NCI-H526 (cell line): Measurements from ENCODE around the gene AP1AR.
A peak's percentile ranks its signal among the peaks of the same experiment; 100 is the strongest.
"Not testable (repeated sequence)": the region's sequence is repeated elsewhere in the genome, so short reads cannot be mapped to it uniquely, and the experiment has no call there.

Source experiments
- DNase-seq, 2 experiments: peaks; one replicate each; lab custom pipeline; 2025; lab: John Stamatoyannopoulos, UW

Gene AP1AR

DNA sequence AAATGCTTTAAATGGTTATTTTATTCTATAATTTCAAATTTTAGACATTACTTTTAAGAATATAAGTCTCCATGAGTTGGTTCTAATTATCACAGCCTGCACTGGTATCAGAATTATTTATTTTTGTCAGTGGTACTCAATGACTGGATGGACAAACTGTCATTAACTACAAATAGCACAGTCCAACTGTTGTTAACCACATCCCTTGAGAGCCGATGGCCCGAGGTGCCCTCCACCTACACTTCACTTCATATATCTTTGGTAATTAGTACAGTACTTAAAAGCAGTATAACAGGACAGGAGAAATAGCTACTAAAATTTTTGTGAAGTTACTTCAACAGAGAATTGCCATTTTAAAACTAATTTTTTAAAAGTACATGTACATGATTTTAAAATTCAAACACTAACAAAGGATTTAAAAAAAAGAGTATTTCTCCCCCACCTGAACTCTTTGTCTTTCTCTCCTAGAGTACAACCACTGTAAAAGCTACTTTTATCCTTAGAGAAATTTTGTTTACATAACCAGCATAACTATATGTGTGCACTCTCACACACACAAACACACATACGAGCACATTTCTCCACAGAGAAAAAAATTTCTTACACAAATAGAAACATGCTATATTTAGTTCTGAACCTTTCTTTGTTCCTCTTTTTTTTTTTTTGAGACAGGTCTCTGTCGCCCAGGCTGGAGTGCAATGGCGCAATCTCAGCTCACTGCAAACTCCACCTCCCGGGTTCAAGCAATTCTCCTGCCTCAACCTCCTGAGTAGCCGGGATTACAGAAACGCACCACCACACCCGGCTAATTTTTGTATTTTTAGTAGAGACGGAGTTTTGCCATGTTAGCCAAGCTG, 47.7 kb downstream of the AP1AR start:
- no peak for DNase-seq

DNA sequence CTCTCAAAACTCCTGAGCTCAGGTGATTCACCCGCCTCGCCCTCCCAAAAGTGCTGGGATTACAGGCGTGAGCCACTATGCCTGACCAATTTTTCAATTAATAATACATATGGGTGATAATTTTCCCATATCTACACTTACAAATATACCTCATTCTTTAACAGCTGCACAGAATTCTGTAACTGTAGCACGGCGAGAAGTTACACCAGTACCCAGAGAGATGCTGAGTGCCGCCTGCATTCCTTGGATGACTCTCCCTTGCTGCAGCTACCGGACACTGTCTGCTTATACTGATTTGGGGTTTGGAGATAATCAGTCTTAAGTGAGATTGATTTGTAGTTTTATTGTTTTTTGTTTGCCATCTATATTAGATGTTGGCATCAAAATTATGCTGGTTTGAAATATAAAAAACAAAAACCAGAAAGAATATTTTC, 48.3 kb downstream of the AP1AR start:
- no peak for DNase-seq

DNA sequence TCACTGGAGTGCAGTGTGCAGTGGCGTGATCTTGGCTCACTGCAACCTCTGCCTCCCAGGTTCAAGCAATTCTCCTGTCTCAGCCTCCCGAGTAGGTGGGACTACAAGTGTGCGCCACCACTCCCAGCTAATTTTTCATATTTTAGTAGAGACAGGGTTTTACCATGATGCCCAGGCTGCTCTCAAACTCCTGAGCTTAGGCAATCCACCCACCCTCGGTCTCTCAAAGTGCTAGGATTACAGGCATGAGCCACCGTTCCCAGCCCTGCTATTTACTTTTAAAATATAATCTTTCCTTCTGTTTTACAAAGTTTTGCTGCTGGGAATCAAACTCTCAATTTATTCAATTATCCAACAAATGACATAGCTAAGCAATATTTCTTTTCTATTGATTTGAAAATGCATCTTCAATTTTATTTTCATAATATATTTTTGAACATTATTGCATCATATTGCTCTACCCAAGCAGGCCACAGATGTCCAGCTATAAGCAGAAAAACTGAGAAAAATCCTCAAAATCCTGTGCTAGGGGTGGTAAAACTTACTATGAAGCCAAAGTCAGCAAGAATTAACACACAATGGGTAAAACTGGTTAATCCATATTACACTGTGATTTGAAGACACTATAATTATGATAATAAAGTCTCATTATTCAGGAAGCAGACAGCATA, 48.9 kb downstream of the AP1AR start:
- DNase-seq, result no peak

DNA sequence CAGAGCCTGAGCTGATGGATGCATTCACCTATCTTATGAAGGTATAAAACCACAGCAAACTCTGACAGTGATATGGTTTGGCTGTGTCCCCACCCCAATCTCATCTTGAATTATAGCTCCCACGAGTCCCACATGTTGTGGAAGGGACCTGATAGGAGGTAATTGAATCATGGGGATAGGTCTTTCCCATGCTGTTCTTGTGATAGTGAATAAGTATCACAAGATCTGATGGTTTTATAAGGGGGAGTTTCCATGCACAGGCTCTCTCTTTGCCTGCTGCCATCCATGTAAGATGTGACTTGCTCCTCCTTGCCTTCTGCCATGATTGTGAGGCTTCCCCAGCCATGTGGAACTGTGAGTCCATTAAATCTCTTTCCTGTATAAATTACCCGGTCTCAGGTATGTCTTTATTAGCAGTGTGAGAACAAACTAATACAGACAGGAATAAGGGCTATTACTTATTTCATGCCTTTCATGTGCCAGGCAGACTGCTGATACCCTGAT, 50.4 kb downstream of the AP1AR start:
- DNase-seq, result not testable (repeated sequence)

DNA sequence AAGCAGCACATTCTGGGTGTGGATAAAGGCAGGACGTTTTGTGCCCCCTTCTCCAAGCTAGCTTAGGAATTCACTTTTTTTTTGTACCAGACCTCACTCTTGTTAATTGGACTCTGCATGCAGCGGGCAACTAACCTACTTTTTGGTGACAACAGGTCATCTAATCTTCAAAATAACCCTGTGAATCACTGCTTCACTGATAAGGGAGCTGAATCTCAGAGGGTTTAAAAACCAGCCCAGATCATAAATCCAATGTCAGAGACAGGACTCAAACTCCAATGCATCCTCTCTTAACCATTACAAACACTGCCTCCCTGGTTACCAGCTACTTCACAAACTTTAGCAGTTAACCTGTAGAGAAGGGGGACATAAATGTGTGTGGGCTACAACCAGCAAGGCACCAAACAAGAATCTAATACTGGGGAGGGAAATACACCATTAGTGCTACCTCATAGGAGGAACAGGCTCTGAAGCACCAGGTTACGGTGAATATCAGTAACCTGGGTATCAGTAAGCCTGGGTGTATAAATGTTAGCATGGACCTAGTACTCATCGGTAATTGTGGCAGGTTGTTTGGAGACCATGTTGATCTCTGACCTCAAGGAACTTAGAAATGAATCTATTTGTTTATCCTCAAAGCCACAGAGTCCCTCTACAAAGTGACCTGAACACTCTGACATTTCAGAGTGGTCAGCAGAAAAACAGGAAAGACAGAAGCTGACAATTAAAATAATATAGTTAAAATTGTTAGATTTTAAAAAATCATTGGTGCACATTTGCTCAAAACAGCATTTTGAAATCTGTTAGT, 51.5 kb downstream of the AP1AR start:
- DNase-seq, result no peak

DNA sequence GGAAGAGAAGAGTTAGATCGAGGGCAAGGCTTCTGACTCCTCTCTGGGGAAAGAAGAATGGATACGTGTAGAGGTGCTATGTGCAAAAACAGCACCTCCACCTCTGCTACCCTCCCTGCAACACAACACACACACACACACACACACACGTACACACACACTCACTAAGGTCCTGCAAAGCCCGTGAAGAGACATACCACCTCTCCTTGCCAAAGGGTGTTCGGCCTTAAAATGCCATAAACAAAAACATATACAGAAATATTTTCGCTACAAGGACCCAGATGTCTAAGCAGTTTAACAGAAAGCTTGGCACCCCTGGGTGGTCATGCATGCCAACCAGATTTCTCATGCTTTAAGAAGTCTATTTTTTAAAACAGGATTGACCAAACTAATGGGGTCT, 52.6 kb downstream of the AP1AR start:
- DNase-seq, result peak in 1 of 2 experiments; percentile 33

GRCh38 chr4:112284662-112285411, 53.2 kb downstream of the AP1AR start:
- DNase-seq, result peak in 1 of 2 experiments; percentile 31

- no peak for DNase-seq
These were observed 55.8 kb downstream of the AP1AR start for GRCh38 chr4:112287258-112287989.

DNA sequence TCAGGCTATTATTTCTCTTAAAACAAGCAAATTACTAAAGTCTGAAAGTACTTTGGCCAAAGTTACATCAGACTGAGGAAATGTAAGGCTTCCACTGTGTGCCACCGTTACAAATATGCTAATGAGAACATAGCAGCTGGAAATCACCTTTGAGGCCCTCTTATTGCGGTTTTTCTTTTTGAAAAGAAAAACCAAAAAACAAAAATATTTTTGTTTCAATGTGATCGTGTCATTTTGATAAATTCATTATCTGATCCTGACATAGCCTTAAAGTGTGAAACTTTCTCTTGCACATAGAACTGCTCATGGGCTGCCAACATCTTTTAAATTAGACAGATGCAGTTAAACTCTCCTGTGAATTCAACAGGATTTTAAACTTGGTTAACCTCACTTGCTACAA, 56.9 kb downstream of the AP1AR start:
- no peak for DNase-seq

DNA sequence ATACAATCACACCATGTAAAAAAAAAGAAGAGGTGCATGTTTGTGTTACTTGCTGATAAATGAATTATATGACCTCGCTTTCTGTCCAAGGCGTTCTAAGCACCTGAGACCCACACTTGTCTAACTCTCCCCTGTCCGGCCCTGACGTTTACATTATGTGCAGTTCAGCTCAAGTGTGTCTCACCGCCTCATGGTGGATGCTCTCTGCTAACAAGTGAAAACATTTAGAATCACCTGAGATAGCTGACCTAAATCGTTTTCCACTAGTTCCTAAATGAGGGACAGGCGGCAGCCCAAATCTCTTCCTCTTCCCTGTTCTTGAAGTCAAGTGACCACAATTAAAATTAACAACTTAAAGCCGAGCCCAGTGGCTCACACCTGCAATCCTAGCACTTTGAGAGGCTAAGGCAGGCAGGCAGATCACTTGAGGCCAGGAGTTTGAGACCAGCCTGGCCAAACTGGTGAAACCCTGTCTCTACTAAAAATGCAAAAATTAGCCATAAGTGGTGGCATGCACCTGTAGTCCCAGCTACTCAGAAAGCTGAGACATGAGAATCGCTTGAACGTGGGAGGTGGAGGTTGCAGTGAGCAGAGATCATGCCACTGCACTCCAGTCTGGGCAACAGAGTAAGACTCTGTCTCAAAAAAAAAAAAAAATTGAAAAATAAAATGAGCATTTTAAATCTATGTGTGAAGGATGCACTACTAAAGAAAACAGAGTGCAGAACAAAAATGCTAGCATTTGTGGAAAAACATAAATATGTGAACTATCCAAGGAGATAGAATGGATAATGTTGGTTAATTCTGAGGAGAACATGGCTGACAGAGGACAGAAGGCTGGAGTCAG, 58.0 kb downstream of the AP1AR start:
- no peak for DNase-seq

DNA sequence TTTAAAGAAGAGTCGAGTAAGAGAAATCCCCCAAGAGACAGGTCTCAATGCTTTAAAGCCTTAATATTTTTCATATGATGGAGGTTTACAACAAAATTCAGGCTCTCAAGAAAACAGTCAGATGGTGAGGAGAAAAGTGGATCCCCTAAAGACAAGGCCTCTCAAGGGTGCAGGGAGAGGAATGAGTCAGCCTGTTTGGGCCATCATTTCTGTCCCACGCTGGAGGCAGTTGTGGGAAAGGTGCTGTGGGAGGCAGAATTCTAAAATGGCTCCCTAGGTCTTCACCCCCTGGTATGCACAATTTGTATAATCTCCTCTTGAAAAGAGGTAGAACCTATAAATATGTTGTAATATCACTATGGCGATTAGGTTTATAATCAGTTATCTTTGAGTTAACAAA, 58.8 kb downstream of the AP1AR start:
- no peak for DNase-seq

- DNase-seq, result no peak
These were observed 65.6 kb downstream of the AP1AR start, which contains the start of gene ALPK1 for GRCh38 chr4:112296949-112297880. ALPK1 (plus strand) TSS chr4:112297369.

DNA sequence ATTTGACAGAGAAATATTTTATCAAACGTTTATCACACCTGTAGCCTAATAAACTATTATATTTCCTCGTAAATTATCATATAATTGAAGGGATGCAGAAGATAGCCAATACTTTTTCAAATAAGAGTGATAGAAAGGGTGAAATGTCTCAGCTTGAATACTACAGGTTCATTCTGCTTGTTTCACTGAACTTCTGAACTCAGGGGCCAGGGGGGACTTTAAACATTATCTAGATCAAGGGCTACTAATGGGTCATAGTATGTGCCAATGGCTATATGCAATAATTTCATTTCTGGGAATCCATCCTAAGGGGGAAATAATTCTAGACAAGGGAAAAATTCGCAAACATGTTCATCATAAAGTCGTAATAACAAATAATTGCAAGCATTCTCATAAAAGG, 68.1 kb downstream of the AP1AR start:
- no peak for DNase-seq

DNA sequence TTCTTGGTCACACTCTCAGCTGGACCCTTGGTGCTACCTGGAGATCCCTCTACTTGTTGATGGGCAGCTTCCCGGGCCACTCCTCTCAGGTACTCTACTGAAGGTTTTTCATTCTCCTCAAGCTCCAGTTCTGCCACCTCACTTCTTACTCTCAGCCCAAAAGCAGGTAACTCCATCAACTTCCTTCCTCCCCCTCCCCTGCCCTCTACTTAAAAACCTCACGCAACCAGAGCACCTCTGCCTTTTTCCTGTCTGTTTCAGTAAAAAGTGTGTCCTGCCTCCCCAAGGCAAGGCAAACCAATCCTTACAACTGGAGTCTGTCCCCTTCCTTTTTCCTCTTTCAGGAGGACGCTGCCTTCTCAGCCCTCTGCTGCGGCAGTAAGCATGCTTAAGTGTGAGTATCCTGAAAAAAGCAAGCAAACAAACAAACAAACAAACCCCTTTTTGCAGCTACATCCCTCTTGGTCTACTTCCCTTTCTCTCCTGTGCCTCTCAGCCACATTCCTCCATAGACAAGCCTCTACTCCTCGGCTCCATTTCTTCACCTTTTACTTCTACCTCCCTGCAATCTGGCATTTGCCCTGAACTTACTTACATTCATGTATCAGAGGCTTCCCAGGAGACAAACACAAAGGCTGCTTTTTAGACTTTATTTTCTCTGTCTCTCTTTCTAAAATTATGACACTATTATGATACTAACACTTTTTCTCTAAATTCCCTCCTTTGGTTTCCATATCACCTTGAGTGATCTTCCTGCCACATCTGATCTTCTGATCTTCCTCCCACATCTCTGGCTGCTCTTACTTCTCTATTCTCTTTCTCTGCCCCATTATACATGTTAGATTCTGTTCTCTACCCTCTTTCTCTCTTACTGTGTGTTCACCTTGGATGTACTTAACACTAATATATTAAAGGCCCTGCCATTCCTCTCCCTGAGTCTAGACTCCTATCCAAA, 71.0 kb downstream of the AP1AR start:
- no peak for DNase-seq

DNA sequence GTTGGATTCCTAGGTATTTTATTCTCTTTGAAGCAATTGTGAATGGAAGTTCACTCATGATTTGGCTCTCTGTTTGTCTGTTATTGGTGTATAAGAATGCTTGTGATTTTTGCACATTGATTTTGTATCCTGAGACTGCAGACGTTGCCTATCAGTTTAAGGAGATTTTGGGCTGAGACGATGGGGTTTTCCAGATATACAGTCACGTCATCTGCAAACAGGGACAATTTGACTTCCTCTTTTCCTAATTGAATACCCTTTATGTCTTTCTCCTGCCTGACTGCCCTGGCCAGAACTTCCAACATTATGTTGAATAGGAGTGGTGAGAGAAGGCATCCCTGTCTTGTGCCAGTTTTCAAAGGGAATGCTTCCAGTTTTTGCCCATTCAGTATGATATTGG, 73.9 kb downstream of the AP1AR start:
- DNase-seq, result not testable (repeated sequence)

- not testable (repeated sequence) for DNase-seq
These were observed 77.7 kb downstream of the AP1AR start for GRCh38 chr4:112309263-112309791.

GRCh38 chr4:112311516-112311915, 79.9 kb downstream of the AP1AR start:
- DNase-seq, result no peak
